SJSA1 (cell line): Measurements from ENCODE around the gene C10orf120. TPM values are rescaled to one million over a fixed set of nuclear protein-coding genes. Genes with fewer than 3 reads are reported as not detected.

ENCODE experiments used
- DNase-seq, 2 experiments: peaks; one replicate each; pipeline ENCODE4 v3.0.0-alpha.2; 2015 to 2020; ENCODE audit warnings: low spot score in 2 of 2, low read depth in 1 of 2
- H3K27ac ChIP-seq: fragments of 250-450 bp; sonication (Bioruptor Pico); 2 replicates; pipeline ENCODE4 v1.5.1; 2020; ENCODE audit warnings: mild to moderate bottlenecking, moderate library complexity
- H3K27me3 ChIP-seq: fragments of 250-450 bp; sonication (Bioruptor Pico); replicated peaks from 2 replicates; pipeline ENCODE4 v1.5.1; 2020; ENCODE audit warnings: mild to moderate bottlenecking, moderate library complexity
- H3K36me3 ChIP-seq: fragments of 250-450 bp; sonication (Bioruptor Pico); 2 replicates; pipeline ENCODE4 v1.5.1; 2020; ENCODE audit warnings: mild to moderate bottlenecking
- H3K4me1 ChIP-seq: fragments of 250-450 bp; sonication (Bioruptor Pico); replicated peaks from 2 replicates; pipeline ENCODE4 v1.6.1; 2021; ENCODE audit warnings: mild to moderate bottlenecking
- H3K4me3 ChIP-seq: fragments of 250-450 bp; sonication (Bioruptor Pico); 2 replicates; pipeline ENCODE4 v1.5.1; 2020; ENCODE audit warnings: mild to moderate bottlenecking
- H3K9me3 ChIP-seq: fragments of 250-450 bp; sonication (Bioruptor Pico); replicated peaks from 2 replicates; pipeline ENCODE4 v1.5.1; 2020; ENCODE audit warnings: mild to moderate bottlenecking
- total RNA-seq: library from RNA; depleted of rRNA; stranded (reverse); fragments of >200 nt; shearing (Covaris generic); gene quantifications from 2 replicates; pipeline ENCODE4 v1.2.3, GENCODE V29; 2014

C10orf120 gene
- total RNA-seq, 1 experiment from 2014 or later, result not detected

DNA sequence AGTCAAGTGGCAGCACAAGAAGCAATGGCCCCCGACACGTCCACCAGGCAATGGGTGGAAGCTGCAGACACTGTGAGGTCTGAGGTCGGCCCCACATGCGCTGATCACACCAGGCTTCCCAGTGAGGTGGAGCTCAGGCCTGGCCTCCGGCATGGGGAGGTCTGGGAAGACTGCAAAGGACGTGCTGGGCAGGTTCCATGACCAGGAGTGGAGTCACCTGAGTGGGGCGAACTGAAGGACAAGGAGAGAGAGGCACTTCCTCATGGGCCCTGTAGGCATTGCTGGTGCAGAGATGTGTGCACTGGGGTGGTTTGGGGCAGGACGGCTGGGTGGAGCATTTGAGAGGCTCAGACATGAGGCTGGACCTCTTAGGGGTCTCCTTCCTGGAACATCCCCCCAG lies 35.1 kb downstream of the C10orf120 start:
- DNase-seq, result no peak
- Histone ChIP-seq H3K27ac (no peak overlapping the region), H3K9me3 (no peaks in the 10 kb centered on the region), H3K36me3 (no peaks in the 10 kb centered on the region), H3K4me1 (no peaks in the 10 kb centered on the region), H3K27me3 (peaks cover 5% of the 10 kb centered on the region; the same call in 1 of the 2 replicates), H3K4me3 (no peak overlapping the region)

DNA sequence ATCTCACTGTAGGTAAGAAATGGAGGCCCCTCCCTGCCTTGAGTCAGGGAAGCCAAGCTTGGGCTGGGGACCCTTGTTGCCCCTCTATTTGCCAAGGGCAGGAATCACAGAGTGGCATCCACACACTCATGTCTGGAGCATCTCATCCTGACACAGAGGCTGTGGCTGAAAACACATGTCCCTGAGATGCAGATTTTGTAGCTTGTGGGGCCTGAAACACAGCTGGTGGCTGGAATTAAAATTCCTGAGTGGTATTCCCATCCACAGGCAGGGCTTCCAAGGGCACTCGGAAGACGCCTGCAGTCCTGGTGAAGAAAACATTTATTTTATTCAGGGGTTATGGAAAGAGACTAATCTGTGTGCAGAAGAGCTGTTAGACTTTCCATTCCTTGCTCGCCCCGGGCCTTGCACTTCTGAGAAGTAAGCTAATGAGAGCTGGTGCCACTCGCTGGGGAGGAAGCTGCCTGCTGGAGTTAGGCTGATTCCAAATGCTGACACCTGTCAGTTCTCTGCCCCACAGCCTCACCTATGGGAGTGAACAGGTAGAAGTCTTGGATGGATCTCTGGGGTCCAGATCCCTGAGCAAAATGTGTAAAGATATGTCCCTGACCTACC lies 36.0 kb downstream of the C10orf120 start:
- H3K4me1 ChIP-seq, result no peaks in the 10 kb centered on the region
- H3K27ac ChIP-seq, result no peak overlapping the region
- H3K4me3 ChIP-seq, result no peak overlapping the region

DNA sequence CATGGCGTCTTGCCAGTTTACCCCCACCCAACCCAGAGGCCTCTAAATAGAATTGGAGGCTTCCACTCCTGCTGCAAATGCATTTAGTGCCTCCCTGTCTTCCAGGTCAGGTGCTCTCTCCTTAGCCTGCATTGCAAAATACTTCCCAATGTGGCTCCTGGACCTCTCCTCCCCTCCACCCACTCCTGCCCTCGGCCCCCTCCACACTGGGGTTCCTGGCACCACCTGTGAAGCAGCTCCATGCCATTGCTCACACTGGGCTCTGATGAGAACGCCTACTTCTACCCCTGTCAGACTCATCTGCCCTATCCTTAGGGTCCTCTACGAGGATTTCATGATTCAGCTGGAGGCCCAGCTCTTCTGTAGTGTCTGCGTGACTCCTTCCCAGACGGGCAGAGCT lies 37.4 kb downstream of the C10orf120 start:
- H3K27ac ChIP-seq, result no peak overlapping the region
- no peak for DNase-seq
- H3K9me3 ChIP-seq, result no peaks in the 10 kb centered on the region
- H3K36me3 ChIP-seq, result no peaks in the 10 kb centered on the region
- no peaks in the 10 kb centered on the region for H3K4me1 ChIP-seq
- H3K4me3 ChIP-seq, result no peak overlapping the region
- H3K27me3 ChIP-seq, result peaks cover 5% of the 10 kb centered on the region; the same call in 1 of the 2 replicates

More for the DNA sequence above, 36.0 kb downstream of the C10orf120 start:
- no peak for DNase-seq
- Histone ChIP-seq H3K9me3 (no peaks in the 10 kb centered on the region), H3K36me3 (no peaks in the 10 kb centered on the region), H3K27me3 (peaks cover 5% of the 10 kb centered on the region; the same call in 1 of the 2 replicates)

GRCh38 chr10:122660696-122661095 lies 39.0 kb downstream of the C10orf120 start:
- Histone ChIP-seq H3K27me3 (peaks cover 5% of the 10 kb centered on the region; the same call in 1 of the 2 replicates), H3K36me3 (no peaks in the 10 kb centered on the region), H3K4me3 (no peak overlapping the region), H3K27ac (no peak overlapping the region), H3K4me1 (no peaks in the 10 kb centered on the region), H3K9me3 (no peaks in the 10 kb centered on the region)
- DNase-seq, result no peak

DNA sequence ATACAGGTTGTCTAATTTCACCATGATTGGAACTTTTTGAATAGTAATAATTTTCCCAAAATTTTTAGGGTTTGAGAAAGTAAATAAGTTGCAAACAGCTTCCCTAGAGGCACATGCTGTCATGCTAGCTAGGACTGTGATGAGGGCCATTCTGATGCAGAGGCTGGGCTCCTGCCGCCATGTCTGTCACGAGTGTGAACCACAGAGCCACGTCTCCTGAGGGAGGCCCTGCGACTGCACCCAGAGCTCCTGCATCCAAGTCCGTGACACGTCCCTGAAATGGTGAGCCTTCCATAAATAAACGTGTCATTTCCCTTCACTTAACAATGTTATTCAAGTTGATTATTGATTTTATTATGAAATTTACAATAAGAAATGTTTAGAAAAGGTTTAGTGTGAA lies 40.0 kb downstream of the C10orf120 start:
- Histone ChIP-seq H3K9me3 (no peaks in the 10 kb centered on the region), H3K4me1 (no peaks in the 10 kb centered on the region), H3K27me3 (peaks cover 5% of the 10 kb centered on the region; the same call in 1 of the 2 replicates), H3K4me3 (no peak overlapping the region), H3K36me3 (no peaks in the 10 kb centered on the region), H3K27ac (no peak overlapping the region)
- DNase-seq, result no peak

- Histone ChIP-seq H3K36me3 (no peaks in the 10 kb centered on the region), H3K4me1 (no peaks in the 10 kb centered on the region), H3K9me3 (no peaks in the 10 kb centered on the region), H3K27me3 (peaks cover 4% of the 10 kb centered on the region; the same call in 1 of the 2 replicates), H3K27ac (no peak overlapping the region), H3K4me3 (no peak overlapping the region)
- no peak for DNase-seq
Measured at GRCh38 chr10:122659126-122659525, 40.5 kb downstream of the C10orf120 start.

DNA sequence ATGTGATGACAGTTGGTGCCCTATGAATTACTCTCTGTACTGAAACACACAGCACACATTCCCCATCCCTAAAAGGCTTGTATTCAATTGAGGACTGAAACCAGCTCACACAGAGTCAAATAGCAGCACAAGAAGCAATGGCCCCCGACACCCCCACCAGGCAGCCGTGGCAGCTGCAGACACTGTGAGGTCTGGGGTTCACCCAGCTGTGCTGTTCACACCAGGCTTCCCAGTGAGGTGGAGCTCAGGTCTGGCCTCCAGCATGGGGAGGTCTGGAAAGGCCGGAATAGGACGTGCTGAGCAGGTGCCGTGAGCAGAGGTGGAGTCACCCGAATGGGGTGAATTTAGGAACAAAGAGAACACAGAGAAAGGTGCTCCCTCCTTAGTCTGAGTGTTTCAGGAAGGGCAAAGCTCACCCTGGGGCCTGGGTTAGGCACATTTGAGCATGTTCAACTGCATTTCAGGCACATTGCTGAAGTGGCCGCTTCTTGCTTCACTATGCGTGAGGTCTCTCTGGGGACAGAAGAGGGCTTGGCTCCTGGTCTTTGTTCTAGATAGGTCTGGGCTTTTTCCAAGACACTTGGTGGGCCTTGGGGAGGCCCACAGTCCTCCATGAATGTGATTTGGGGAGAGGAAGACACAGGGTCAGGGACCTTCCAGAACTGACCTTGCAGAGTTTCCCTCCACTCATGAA lies 41.1 kb downstream of the C10orf120 start:
- DNase-seq, result no peak
- Histone ChIP-seq H3K27ac (no peak overlapping the region), H3K4me1 (no peaks in the 10 kb centered on the region), H3K9me3 (no peaks in the 10 kb centered on the region), H3K4me3 (no peak overlapping the region), H3K36me3 (no peaks in the 10 kb centered on the region), H3K27me3 (peaks cover 3% of the 10 kb centered on the region; the same call in 1 of the 2 replicates)

DNA sequence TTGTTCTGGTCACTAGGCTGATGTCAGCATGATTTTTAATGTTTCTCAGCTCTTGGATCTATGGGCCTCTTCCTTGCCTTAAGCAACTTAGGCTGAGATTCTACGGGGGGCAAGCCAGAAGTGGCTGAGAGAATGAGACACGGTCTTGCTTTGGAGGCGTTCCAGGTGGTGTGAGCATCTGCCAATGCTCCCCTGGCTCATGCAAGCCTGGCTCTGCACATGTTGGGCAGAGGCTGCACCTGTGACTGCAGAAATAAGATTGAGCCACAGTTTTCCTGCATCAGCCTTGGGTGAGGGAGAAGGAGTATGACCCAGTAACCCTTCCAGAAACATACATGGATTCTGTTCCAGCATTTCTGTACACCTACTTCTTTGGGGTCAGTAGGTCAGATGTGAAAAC lies 41.9 kb downstream of the C10orf120 start:
- Histone ChIP-seq H3K27me3 (peaks cover 3% of the 10 kb centered on the region; the same call in 1 of the 2 replicates), H3K4me1 (no peaks in the 10 kb centered on the region), H3K9me3 (no peaks in the 10 kb centered on the region), H3K36me3 (no peaks in the 10 kb centered on the region), H3K27ac (no peak overlapping the region), H3K4me3 (no peak overlapping the region)
- no peak for DNase-seq

DNA sequence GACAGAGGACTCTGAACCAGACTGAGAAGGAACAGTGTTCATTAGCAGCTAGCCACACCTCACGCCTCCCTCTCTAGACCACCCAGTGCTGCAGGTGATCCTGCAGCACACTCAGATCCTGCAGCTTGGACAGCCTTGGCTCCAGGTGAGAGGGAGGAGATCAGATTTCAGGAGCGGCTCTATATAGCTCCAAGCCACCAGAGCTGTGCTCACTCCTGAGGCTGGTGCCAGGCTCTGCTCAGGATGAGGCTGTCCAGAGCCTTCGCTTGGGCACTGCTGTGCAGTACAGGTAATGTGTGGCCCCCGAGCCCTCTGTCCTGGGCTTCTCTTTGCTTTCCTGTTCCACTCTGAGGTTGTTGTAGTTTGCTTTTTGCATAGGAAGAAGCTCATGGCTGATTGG lies 42.4 kb downstream of the C10orf120 start:
- no peak overlapping the region for H3K27ac ChIP-seq
- no peaks in the 10 kb centered on the region for H3K9me3 ChIP-seq
- peaks cover 3% of the 10 kb centered on the region; the same call in 1 of the 2 replicates for H3K27me3 ChIP-seq
- H3K4me1 ChIP-seq, result no peaks in the 10 kb centered on the region
- H3K36me3 ChIP-seq, result no peaks in the 10 kb centered on the region
- H3K4me3 ChIP-seq, result no peak overlapping the region
- DNase-seq, result no peak

DNA sequence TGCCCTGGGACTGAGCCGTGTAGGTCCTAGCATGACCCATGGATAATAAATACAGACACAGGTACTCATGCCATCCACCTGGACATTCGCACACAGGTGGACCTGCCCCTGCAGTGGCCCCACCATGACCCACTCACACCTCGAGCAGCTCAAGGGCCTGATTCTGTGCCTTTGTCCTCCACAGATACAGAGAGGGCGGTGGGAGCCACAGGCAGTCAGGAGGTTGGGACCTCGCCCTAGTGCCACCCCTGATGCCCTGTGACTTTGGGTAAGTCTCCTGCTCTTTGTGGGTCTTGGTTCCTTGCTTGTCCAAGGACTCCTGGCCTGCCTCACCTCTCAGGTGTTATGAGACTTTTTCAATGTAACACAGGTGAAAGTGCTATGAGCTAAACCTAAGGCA lies 42.9 kb downstream of the C10orf120 start:
- no peaks in the 10 kb centered on the region for H3K9me3 ChIP-seq
- H3K4me1 ChIP-seq, result no peaks in the 10 kb centered on the region
- H3K27ac ChIP-seq, result no peak overlapping the region
- H3K27me3 ChIP-seq, result peaks cover 3% of the 10 kb centered on the region; the same call in 1 of the 2 replicates
- DNase-seq, result no peak
- no peaks in the 10 kb centered on the region for H3K36me3 ChIP-seq
- H3K4me3 ChIP-seq, result no peak overlapping the region

- no peaks in the 10 kb centered on the region for H3K36me3 ChIP-seq
- H3K27me3 ChIP-seq, result peaks cover 3% of the 10 kb centered on the region; the same call in 1 of the 2 replicates
- no peak overlapping the region for H3K4me3 ChIP-seq
- H3K4me1 ChIP-seq, result no peaks in the 10 kb centered on the region
- H3K27ac ChIP-seq, result no peak overlapping the region
- DNase-seq, result no peak
- H3K9me3 ChIP-seq, result no peaks in the 10 kb centered on the region
Measured at GRCh38 chr10:122656308-122656705, 43.3 kb downstream of the C10orf120 start.

- H3K27me3 ChIP-seq, result peaks cover 3% of the 10 kb centered on the region; the same call in 1 of the 2 replicates
- H3K4me3 ChIP-seq, result no peak overlapping the region
- H3K4me1 ChIP-seq, result no peaks in the 10 kb centered on the region
- no peaks in the 10 kb centered on the region for H3K36me3 ChIP-seq
- no peaks in the 10 kb centered on the region for H3K9me3 ChIP-seq
- H3K27ac ChIP-seq, result no peak overlapping the region
- no peak for DNase-seq
Measured at GRCh38 chr10:122655524-122656307, 43.9 kb downstream of the C10orf120 start.

DNA sequence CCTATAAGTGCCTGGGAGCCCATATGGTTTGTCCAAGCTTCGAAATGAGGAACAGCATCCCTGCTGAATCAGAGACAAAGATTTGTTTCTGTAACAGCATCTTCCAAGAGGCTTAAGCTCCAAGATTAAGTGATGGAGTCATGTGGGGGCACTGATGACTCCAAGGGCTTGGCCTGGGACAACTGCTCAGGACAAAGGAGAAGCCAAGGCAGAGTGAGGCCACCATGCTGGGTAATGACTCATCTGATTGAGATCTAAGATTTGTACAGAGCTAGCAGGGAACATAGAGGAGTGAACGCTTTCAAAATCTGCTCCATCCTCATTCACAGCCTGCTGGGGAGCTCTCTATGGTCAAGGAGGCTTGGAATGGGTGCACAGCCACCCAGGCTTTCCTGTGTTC lies 49.3 kb downstream of the C10orf120 start:
- DNase-seq, result no peak
- Histone ChIP-seq H3K27me3 (peaks cover 3% of the 10 kb centered on the region; the same call in 1 of the 2 replicates), H3K4me3 (no peak overlapping the region), H3K4me1 (no peaks in the 10 kb centered on the region), H3K36me3 (no peaks in the 10 kb centered on the region), H3K9me3 (no peaks in the 10 kb centered on the region), H3K27ac (no peak overlapping the region)

GRCh38 chr10:122649903-122650302 lies 49.7 kb downstream of the C10orf120 start:
- DNase-seq, result no peak
- H3K4me1 ChIP-seq, result no peaks in the 10 kb centered on the region
- H3K9me3 ChIP-seq, result no peaks in the 10 kb centered on the region
- H3K27me3 ChIP-seq, result peaks cover 3% of the 10 kb centered on the region; the same call in 1 of the 2 replicates
- no peak overlapping the region for H3K4me3 ChIP-seq
- H3K36me3 ChIP-seq, result no peaks in the 10 kb centered on the region
- H3K27ac ChIP-seq, result no peak overlapping the region
